PC-3 (cell line): ENCODE data around the gene MAP3K21. TPM values are rescaled to one million over a fixed set of nuclear protein-coding genes. Genes with fewer than 3 reads are reported as not detected.

ENCODE experiments used
- ATAC-seq: fragments of 200-7000 bp; cut with Tn5 transposase; 2 replicates; pipeline ENCODE4 v1.9.1; 2020; ENCODE audit warnings: mild to moderate bottlenecking, moderate library complexity
- BruUV-seq: library from RNA; stranded (reverse); fragments of 400-500 nt; replicated peaks from 2 replicates; lab custom pipeline; 2021; lab: Mats Ljungman, UMichigan
- CTCF ChIA-PET: fragments of 300-600 bp; sonication (Branson Sonifier 250); formaldehyde crosslinking; loops from one replicate; lab custom pipeline; 2022; ENCODE audit warnings: antibody characterized with exemption; lab: Charles Lee
- POLR2A ChIA-PET: fragments of 300-600 bp; sonication (Branson Sonifier 250); formaldehyde crosslinking; loops from one replicate; lab custom pipeline; 2022; ENCODE audit warnings: antibody characterized with exemption; ENCODE audit not compliant: unreplicated experiment; lab: Charles Lee
- DNase-seq: peaks from one replicate; pipeline ENCODE4 v3.0.0-alpha.2; 2015
- H2AFZ ChIP-seq: fragments of 300-600 bp; sonication (generic); 2 replicates; pipeline ENCODE4 v1.6.0; 2016; ENCODE audit warnings: antibody characterized with exemption, low read length
- H3F3A ChIP-seq: fragments of 300-600 bp; sonication (generic); one replicate; pipeline ENCODE4 v1.6.0; 2017; ENCODE audit warnings: antibody characterized with exemption, low read length, control low read depth, mild to moderate bottlenecking; ENCODE audit not compliant: unreplicated experiment
- H3K27ac ChIP-seq: fragments of 300-600 bp; sonication (generic); 2 replicates; pipeline ENCODE4 v1.5.1; 2016; ENCODE audit warnings: mild to moderate bottlenecking, low read length
- H3K27me3 ChIP-seq: fragments of 300-600 bp; sonication (generic); 2 replicates; pipeline ENCODE4 v1.6.1; 2016; ENCODE audit warnings: low read length, mixed read lengths
- H3K36me3 ChIP-seq: fragments of 300-600 bp; sonication (generic); 2 replicates; pipeline ENCODE4 v1.6.1; 2016; ENCODE audit warnings: low read depth, mixed run types, low read length, mixed read lengths
- H3K4me1 ChIP-seq: fragments of 300-600 bp; sonication (generic); 2 replicates; pipeline ENCODE4 v1.5.1; 2016; ENCODE audit warnings: low read length; ENCODE audit not compliant: insufficient read depth
- H3K4me2 ChIP-seq: fragments of 300-600 bp; sonication (generic); 2 replicates; pipeline ENCODE4 v1.6.0; 2016; ENCODE audit warnings: low read length
- H3K4me3 ChIP-seq: fragments of 300-600 bp; sonication (generic); 2 replicates; pipeline ENCODE4 v1.5.1; 2016; ENCODE audit warnings: mild to moderate bottlenecking, low read length, mixed read lengths
- H3K79me2 ChIP-seq: fragments of 300-600 bp; sonication (generic); 2 replicates; pipeline ENCODE4 v1.6.1; 2017; ENCODE audit warnings: low read length, mixed read lengths
- H3K9ac ChIP-seq: fragments of 300-600 bp; sonication (generic); 2 replicates; pipeline ENCODE4 v1.6.0; 2016; ENCODE audit warnings: mild to moderate bottlenecking, low read length
- H3K9me2 ChIP-seq: fragments of 300-600 bp; sonication (generic); replicated peaks from 2 replicates; pipeline ENCODE4 v1.6.1; 2016; ENCODE audit warnings: mixed run types, low read length, mixed read lengths
- H3K9me3 ChIP-seq: fragments of 300-600 bp; sonication (generic); 2 replicates; pipeline ENCODE4 v1.6.1; 2016; ENCODE audit warnings: low read length, mixed read lengths
- H4K20me1 ChIP-seq: fragments of 300-600 bp; sonication (generic); 2 replicates; pipeline ENCODE4 v1.6.1; 2016; ENCODE audit warnings: low read length, mixed read lengths
- EZH2 ChIP-seq: fragments of 300-600 bp; sonication (generic); IDR thresholded peaks from one replicate; pipeline ENCODE4 v1.6.1; 2017; ENCODE audit warnings: antibody characterized with exemption, mild to moderate bottlenecking, low read length; ENCODE audit not compliant: unreplicated experiment
- EZH2phosphoT487 ChIP-seq: fragments of 300-600 bp; sonication (generic); IDR thresholded peaks from 2 replicates; pipeline ENCODE4 v1.6.1; 2018; ENCODE audit warnings: mild to moderate bottlenecking, antibody characterized with exemption, low read length, borderline replicate concordance
- intact Hi-C: fragments of 100-400 bp; cut with micrococcal nuclease; formaldehyde crosslinking; loops from 2 replicates; pipeline ENCODE4 v1.9.0; 2023
- total RNA-seq: library from RNA; depleted of rRNA; stranded (reverse); fragments of >200 nt; gene quantifications from 2 replicates; pipeline ENCODE4 v1.2.3, GENCODE V29; 2014
- TF ChIP-seq, protein P1 (sequence below): fragments of 300-600 bp; sonication (generic); conservative IDR thresholded peaks from 2 replicates; pipeline ENCODE4 v1.5.1; 2017; ENCODE audit warnings: antibody characterized with exemption, low read depth, mild to moderate bottlenecking, low read length

The MAP3K21 gene
- total RNA-seq, 1 experiment from 2014 or later, result 13.7 TPM

DNA sequence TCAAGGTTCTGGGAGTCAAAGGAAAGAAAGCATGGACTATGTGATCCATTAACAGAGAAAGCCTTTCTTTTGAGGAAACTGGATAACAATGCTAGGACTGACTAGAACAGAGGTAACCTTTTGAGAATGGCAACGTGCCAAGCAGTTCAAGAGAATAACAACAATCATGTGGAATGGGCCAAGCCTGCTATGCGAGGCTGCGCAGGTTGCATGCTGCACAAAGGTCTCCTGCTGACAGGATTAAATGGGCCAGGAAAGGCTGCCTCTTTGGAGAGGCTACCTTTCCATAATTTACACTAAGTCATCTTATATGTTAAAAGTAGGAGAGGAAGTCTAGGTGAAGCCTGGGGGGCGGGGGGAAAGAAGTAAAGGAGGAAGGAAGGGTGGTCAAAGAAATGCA lies 37.8 kb upstream of the MAP3K21 start:
- POLR2A ChIA-PET, result no interaction called here
- intact Hi-C loops, result no loop called here
- DNase-seq, result no peak
- CTCF ChIA-PET, result no interaction called here
- peaks cover 17% of the 10 kb centered on the region; the same call in 1 of the 2 replicates for H3K36me3 ChIP-seq
- TF ChIP-seq EZH2 (no peak), EZH2phosphoT487 (no peak)
- TF ChIP-seq, protein P1, sequence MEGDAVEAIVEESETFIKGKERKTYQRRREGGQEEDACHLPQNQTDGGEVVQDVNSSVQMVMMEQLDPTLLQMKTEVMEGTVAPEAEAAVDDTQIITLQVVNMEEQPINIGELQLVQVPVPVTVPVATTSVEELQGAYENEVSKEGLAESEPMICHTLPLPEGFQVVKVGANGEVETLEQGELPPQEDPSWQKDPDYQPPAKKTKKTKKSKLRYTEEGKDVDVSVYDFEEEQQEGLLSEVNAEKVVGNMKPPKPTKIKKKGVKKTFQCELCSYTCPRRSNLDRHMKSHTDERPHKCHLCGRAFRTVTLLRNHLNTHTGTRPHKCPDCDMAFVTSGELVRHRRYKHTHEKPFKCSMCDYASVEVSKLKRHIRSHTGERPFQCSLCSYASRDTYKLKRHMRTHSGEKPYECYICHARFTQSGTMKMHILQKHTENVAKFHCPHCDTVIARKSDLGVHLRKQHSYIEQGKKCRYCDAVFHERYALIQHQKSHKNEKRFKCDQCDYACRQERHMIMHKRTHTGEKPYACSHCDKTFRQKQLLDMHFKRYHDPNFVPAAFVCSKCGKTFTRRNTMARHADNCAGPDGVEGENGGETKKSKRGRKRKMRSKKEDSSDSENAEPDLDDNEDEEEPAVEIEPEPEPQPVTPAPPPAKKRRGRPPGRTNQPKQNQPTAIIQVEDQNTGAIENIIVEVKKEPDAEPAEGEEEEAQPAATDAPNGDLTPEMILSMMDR, result no peak
- no TSS peak for BruUV-seq
- no peak for ATAC-seq
- peaks cover 29% of the 10 kb centered on the region for H3K4me1 ChIP-seq
- H3F3A ChIP-seq, result no peaks in the 10 kb centered on the region
- no peak overlapping the region for H3K4me2 ChIP-seq
- H3K4me3 ChIP-seq, result no peak overlapping the region
- no peak overlapping the region for H3K27ac ChIP-seq
- H2AFZ ChIP-seq, result no peak overlapping the region
- no peaks in the 10 kb centered on the region for H3K9me2 ChIP-seq
- no peak overlapping the region for H3K9ac ChIP-seq
- H3K27me3 ChIP-seq, result no peaks in the 10 kb centered on the region
- no peaks in the 10 kb centered on the region for H3K9me3 ChIP-seq
- peaks cover 70% of the 10 kb centered on the region for H3K79me2 ChIP-seq
- H4K20me1 ChIP-seq, result peaks cover 13% of the 10 kb centered on the region; the same call in 1 of the 2 replicates

DNA sequence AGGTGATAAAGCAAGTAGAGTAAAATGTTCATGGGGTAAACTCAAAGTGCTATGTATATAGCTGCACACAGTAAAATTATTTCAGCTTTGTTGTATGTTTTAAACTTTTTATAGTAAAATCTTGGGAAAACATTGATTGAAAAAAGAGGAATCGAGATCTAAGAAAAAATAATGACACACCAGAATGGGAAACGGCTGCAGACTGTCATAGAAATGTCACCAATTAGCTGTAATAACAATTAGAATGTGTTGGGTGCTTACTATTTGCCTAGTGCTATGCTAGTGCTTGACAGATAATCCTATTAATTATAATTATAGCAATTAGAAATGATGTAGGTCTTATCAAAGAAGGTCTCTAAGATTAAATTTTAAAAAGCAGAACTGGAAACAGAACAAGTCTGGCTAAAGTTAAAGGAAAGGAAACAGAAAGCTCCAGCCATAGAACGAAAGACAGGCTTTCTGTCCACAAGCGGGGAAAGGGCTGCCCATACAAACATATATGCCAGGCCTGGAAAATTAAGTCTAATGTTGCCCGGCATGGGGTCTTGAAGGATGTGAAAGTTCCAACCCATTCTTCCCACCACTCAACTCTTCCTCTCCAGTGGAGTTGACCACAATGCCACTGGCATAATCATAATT lies 37.0 kb upstream of the MAP3K21 start:
- no peaks in the 10 kb centered on the region for H3K27me3 ChIP-seq
- H3K36me3 ChIP-seq, result peaks cover 17% of the 10 kb centered on the region; the same call in 1 of the 2 replicates
- H3K4me3 ChIP-seq, result no peak overlapping the region
- TF ChIP-seq, protein P1, result no peak
- TF ChIP-seq EZH2, result no peak
- no peak for TF ChIP-seq EZH2phosphoT487
- CTCF ChIA-PET, result no interaction called here
- H3K4me2 ChIP-seq, result no peak overlapping the region
- no peak overlapping the region for H3K27ac ChIP-seq
- peaks cover 73% of the 10 kb centered on the region for H3K79me2 ChIP-seq
- no TSS peak for BruUV-seq
- H3K4me1 ChIP-seq, result peaks cover 30% of the 10 kb centered on the region
- H2AFZ ChIP-seq, result no peak overlapping the region
- no peaks in the 10 kb centered on the region for H3F3A ChIP-seq
- peaks cover 13% of the 10 kb centered on the region; the same call in 1 of the 2 replicates for H4K20me1 ChIP-seq
- intact Hi-C loops, result no loop called here
- H3K9me3 ChIP-seq, result no peaks in the 10 kb centered on the region
- DNase-seq (no peak), ATAC-seq (no peak)
- no peak overlapping the region for H3K9ac ChIP-seq
- POLR2A ChIA-PET, result no interaction called here
- no peaks in the 10 kb centered on the region for H3K9me2 ChIP-seq
